IPS DF 4.7 (cell line): ENCODE data around the gene SLC36A4.
"Not testable (repeated sequence)": the region's sequence is repeated elsewhere in the genome, so short reads cannot be mapped to it uniquely, and the experiment has no call there.

Experiments
- DNase-seq: peaks from one replicate; pipeline ENCODE4 v3.0.0-alpha.2; 2013; ENCODE audit warnings: low spot score; ENCODE audit errors: extremely low read depth

The SLC36A4 gene

DNA sequence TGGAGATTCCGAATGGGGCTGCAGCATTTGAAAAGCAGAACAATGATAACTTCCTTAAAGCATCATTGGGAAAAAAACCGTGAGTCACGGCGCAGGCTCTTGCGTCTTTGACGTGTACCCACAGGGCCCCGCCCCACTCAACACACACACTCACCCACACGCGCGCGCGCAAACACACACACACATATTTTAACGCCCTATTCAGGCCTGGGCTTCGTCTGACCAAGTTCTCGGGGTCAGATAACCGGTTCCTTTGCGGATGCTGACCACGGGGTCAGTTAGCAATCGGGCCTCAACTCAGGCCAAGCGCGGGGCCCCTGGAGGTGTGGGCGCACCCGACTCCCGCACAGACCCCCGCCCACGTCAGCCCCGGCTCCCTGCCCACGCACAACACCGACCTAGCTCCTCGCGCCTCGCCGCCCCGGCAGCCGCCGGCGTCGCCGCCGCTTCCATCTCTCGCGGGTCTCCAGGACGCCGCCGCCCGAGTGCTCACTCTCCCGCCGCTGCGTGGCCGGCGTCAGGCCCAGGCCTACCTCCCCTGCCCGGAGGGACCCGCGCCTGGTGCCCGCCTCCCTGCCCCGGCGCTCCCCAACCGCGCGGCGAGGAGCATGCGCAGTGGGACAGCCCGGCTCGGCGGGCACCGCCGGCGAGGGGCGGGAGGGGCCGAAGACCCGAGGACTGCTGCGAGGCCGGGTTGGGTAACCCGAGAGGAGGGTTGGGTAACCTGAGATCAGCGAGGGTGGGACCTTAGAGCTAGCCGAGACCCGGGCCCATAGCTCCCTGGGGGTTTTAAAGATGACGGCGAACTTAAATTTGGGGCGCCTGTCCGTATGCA lies at the start of gene SLC36A4:
Gene SLC36A4, minus strand, starts transcription at position 612 of the 835 bp plus-strand sequence. Its CDS starts 159 bp downstream, at position 453.
- DNase-seq = peak; percentile 68

GRCh38 chr11:93246790-93247189 lies 49.0 kb upstream of the SLC36A4 start:
- DNase-seq = not testable (repeated sequence)

DNA sequence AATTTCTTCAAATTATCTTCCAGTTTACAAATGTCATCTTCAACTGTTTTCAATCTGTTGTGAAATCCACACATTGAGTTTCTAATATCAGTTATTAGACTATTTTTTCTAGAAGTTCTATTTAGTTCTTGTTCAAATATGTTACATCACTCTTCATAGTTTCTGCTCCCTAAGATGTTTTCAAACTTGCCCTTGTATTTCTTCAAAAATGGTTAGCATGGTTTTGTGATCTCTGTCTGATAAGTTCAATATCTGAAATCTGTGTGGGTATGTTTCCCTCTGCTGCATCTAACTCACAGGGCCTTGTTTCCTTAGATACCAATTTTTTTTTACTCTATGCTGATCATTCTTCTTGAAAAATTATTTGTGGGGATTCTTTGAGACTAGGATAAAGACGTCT lies 46.2 kb upstream of the SLC36A4 start:
- no peak for DNase-seq

GRCh38 chr11:93239966-93240365 lies 42.2 kb upstream of the SLC36A4 start:
- no peak for DNase-seq

- no peak for DNase-seq
Measured at GRCh38 chr11:93238956-93239355, 41.2 kb upstream of the SLC36A4 start.

GRCh38 chr11:93236741-93237675 lies 39.2 kb upstream of the SLC36A4 start:
- DNase-seq = peak; percentile 19

DNA sequence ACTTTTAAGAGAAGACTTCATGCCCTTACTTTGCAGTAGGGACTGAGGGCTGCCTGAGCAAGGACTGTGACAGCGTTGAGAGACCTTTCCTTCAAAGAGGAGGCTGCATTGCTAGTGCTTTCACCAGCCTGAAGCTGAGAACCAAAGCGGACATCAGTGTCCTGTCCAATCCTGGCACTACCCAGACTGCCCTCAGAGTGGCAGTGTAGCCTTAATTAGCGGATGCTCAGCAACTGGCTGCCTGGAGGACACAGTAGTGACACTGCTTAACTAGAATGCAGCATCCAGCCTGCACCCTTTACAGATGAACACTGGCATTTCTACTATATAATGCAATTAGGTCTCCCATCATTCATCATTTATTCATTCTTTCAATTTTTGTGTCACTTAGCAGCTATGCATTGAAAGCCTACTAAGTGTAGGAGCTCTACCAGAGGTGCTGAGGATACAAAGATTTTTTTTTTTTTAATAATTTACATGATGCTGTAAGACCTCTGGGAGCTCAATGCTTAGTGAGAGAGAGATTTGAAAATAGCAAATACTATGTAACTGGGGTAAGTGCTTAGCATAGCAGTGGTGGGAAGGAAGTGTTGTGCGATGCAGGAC lies 36.9 kb upstream of the SLC36A4 start:
- peak; percentile 76 for DNase-seq

- no peak for DNase-seq
Measured at GRCh38 chr11:93229876-93230275, 32.1 kb upstream of the SLC36A4 start.

- no peak for DNase-seq
Measured at GRCh38 chr11:93225662-93226061, 27.9 kb upstream of the SLC36A4 start.

GRCh38 chr11:93221539-93221938 lies 23.7 kb upstream of the SLC36A4 start:
- no peak for DNase-seq

DNA sequence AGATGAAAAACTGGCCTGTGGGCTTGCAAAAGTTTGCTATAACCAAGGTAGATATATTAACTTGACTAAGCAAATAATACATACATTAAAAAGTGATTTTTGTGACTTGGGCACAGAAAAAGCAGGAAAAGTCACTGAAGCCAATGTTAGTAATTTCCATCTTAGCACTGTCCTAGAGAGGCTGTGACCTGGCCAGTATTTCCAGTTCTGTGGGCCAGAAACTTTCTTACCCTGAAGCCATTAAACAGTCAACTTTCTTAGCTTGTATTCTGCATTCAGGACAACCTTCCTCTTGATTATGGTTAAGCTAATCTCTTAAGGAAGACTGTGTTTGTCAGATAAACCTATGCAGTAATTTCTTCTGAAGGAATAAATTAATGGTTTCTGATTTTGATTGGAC lies 22.3 kb upstream of the SLC36A4 start:
- no peak for DNase-seq

DNA sequence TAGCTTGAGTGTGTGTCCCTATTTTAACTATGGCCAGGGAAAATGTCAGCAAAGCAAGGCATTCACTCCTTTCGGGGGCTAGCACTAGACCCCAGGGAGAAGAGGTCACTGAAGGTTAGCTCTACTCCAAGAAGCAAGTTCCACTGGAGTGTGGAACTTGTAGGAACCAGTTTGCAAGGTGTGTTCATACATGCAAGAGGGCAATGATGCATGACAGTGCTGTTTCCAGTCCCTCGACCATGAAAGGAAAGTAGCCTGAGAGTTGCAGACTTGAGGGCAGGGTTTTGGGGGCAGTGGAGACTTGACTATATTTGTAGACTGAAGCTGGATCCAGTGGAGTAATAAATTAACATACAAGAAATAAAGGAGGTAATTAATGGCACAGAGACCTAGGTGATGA lies 21.6 kb upstream of the SLC36A4 start:
- no peak for DNase-seq

- no peak for DNase-seq
Measured at GRCh38 chr11:93216511-93217101, 18.8 kb upstream of the SLC36A4 start.

DNA sequence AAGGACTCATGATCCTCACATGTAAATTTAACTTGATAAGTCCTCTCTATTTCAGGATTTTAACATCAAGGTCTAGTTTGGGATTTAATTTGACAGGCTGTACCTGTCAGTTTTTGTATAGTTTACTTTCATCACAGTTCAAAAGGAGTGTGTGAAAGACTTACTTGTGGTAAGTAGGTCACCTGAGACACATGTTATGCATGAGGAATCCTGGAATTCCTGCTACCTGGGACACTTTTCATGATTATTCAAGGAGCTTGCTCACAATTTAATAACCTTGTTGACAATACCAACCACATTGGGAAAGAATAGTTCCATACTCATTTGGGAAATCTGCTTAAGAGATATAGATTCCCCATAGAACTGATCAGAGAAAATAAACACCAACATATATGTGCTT lies 15.8 kb upstream of the SLC36A4 start:
- DNase-seq = no peak

DNA sequence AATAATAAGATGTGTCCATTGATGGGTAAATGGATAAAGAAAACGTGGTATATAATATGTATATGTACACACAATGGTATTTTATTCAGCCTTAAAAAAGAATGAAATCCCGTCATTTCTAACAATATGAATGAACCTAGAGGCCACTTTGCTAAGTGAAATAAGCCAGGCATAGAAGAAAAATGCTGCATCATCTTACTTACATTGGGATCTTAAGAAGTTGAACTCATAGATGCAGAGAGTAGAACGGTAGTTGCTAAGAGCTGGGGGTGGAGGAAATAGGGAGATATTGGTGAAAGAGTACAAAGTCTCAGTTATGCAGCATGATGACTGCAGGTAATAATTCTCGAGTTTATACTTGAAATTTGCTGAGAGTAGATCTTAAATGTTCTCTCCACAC lies 14.3 kb upstream of the SLC36A4 start:
- DNase-seq = no peak

DNA sequence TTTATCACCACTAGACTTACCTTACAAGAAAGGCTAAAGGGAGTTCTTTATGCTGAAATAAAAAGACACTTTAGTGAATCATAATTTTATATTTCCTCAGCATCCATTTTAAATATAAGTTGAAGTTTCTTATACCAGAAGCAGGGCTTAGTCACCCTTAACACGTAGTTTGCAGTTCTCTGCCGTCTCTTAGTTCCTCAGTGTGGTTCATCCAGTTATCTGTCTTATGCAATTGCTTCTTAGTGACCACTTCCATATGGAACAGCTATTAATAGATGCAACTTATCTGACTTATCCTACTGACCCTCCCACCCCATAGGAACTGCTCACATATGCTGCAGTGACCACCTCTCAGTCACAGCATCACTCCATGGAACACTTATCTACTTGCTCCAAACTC lies 11.7 kb upstream of the SLC36A4 start:
- no peak for DNase-seq

DNA sequence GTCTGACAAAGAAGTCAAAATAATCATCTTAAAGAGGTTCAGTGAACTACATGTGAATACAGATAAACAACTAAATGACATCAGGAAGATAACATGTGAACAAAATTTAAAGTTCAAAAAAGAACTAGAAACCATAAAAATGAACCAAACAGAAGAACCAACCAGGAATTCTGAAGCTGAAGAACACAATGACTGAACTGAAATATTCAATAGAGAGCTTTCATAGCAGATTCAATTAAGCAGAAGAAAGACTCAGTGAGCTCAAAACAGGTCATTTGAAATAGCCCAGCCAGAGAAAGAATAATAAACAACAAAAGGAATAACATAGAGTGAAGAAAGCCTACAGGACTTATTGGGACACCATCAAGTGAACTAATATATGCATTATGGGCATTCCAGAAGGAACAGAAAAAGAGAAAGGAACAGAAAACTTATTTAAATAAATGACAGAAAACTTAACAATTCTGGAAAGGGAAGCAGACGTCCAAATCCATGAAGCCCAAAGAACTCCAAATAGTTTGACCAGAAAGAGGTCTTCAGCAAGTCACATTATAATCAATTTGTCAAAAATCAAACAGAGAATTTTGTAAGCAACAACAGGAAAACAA lies 11.0 kb upstream of the SLC36A4 start:
- no peak for DNase-seq

- DNase-seq = no peak
Measured at GRCh38 chr11:93199616-93200015, 1.8 kb upstream of the SLC36A4 start.

DNA sequence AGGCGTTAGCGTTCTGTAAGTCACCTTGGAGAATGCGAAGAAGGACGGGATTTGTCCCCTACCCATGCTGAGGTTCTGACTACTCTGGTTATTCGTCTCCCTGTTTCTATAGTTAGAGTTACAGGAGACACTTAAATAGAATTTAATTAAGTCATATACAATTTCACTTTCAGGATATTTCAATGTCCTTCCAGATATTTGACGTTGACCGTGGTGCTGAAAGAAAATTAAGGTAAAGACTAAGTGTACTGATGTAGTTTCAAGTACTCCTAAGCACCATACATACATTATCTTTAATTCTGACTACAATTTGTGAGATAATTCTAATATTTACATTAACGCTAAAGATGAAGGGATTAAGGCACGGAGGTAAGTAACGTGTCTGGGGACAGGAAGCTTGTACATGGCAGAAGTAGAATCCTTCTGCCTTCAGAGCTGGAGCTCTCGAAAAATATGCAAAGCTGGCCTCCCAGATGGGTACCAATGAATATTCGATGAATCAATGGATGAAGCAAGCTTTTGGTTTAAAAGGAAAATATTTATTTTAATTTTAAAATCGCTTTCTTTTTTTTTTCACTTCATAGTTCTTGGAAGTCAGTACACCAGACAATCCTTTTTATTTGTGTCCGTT lies 539 bp upstream of the SLC36A4 start:
- DNase-seq = no peak

DNA sequence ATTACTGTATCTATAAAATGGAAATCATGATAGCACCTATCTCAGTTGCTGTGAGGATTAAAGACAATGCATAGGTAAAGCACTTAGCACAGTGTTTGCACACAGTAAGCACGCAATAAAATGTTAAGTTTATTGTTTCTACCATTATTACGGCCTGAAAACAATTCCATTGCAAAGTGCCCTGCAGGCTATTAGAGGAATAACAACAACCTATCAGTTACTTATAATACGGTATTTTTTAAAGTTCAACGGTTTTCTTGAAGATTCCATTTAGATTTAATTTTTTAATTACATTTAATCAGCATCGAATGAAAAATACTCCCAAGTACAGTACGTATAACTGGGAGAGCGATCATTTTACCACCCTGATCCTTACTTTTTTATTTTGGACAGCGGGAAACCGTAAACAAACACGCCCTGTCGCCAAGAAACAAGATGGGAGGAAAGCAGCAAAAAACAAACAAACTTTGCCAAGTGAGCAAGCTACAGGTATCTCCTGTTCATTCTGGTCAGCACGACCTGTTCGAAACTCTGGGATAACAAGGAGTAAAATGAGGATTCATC lies 893 bp downstream of the SLC36A4 start:
- no peak for DNase-seq
